Measurements from ENCODE around the gene STMN3. TPM values are rescaled to one million over a fixed set of nuclear protein-coding genes. Genes with fewer than 3 reads are reported as not detected.

The STMN3 gene
- total RNA-seq, 4 donors from 2014 or later = 9.4 to 23.0 (median 12.0) TPM

- intact Hi-C loops (cut with DNase I; ENCODE audit: low total_unique reads) = no loop called here
- no peak for TF ChIP-seq POLR2A (IDR thresholded peaks at IDR 0.05)
- TF ChIP-seq, protein P1, sequence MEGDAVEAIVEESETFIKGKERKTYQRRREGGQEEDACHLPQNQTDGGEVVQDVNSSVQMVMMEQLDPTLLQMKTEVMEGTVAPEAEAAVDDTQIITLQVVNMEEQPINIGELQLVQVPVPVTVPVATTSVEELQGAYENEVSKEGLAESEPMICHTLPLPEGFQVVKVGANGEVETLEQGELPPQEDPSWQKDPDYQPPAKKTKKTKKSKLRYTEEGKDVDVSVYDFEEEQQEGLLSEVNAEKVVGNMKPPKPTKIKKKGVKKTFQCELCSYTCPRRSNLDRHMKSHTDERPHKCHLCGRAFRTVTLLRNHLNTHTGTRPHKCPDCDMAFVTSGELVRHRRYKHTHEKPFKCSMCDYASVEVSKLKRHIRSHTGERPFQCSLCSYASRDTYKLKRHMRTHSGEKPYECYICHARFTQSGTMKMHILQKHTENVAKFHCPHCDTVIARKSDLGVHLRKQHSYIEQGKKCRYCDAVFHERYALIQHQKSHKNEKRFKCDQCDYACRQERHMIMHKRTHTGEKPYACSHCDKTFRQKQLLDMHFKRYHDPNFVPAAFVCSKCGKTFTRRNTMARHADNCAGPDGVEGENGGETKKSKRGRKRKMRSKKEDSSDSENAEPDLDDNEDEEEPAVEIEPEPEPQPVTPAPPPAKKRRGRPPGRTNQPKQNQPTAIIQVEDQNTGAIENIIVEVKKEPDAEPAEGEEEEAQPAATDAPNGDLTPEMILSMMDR (IDR thresholded peaks at IDR 0.05) = no peak
- H3K4me3 ChIP-seq (ENCODE audit: low read depth, poor library complexity, severe bottlenecking) = no peak overlapping the region
- no peak for DNase-seq (ENCODE audit: low spot score in 2 of 2)
- WGBS, 2 donors = 64 to 69% methylated on average over 16 to 19 of the region's 19 CpGs
Measured at GRCh38 chr20:63679799-63680305, 26.6 kb upstream of the STMN3 start.

- no peak for DNase-seq (ENCODE audit: low spot score in 2 of 2)
- no peak for TF ChIP-seq POLR2A (IDR thresholded peaks at IDR 0.05)
- TF ChIP-seq, protein P1 (IDR thresholded peaks at IDR 0.05) = no peak
- intact Hi-C loops (cut with DNase I; ENCODE audit: low total_unique reads) = no loop called here
- WGBS, 2 donors = 87 to 89% methylated on average over 37 to 38 of the region's 38 CpGs
- H3K4me3 ChIP-seq (ENCODE audit: low read depth, poor library complexity, severe bottlenecking) = no peak overlapping the region
Measured at GRCh38 chr20:63678667-63679465, 25.6 kb upstream of the STMN3 start.

DNA sequence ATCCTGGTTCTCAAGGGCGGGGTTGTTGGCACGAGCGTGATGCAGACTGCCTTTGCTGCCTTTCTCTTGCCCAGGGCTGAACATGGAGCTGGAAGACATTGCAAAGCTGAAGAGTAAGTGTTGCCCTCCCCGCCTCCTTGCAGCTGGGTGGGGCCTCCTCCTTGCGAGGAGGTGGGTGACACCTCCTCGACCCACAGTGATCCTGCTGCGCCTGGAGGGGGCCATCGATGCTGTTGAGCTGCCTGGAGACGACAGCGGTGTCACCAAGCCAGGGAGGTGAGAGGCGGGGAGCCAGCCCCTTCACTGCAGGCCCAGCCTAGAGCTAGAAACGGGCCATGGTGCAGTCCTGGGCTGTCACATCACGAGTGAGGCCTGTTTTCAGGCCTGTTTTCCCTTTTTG lies 24.8 kb upstream of the STMN3 start:
- intact Hi-C loops (cut with DNase I; ENCODE audit: low total_unique reads) = no loop called here
- WGBS, 2 donors = 35 to 51% methylated on average over 9 to 10 of the region's 13 CpGs

GRCh38 chr20:63675681-63676368 lies 22.6 kb upstream of the STMN3 start:
- WGBS, 2 donors = 95 to 96% methylated on average over 19 to 20 of the region's 20 CpGs
- DNase-seq (ENCODE audit: low spot score in 2 of 2) = no peak

More for the DNA sequence above, 24.8 kb upstream of the STMN3 start:
- no peak for DNase-seq (ENCODE audit: low spot score in 2 of 2)
- H3K4me3 ChIP-seq (ENCODE audit: low read depth, poor library complexity, severe bottlenecking) = no peak overlapping the region
- TF ChIP-seq POLR2A (IDR thresholded peaks at IDR 0.05) = no peak
- TF ChIP-seq, protein P1 (IDR thresholded peaks at IDR 0.05) = no peak

GRCh38 chr20:63673951-63674350 lies 20.7 kb upstream of the STMN3 start:
- no peak for DNase-seq (ENCODE audit: low spot score in 2 of 2)
- TF ChIP-seq, protein P1 (IDR thresholded peaks at IDR 0.05) = no peak
- no peak for TF ChIP-seq POLR2A (IDR thresholded peaks at IDR 0.05)
- no peak overlapping the region for H3K4me3 ChIP-seq (ENCODE audit: low read depth, poor library complexity, severe bottlenecking)
- 93 to 97% methylated on average over 11 to 14 of the region's 14 CpGs for WGBS, 2 donors
- intact Hi-C loops (cut with DNase I; ENCODE audit: low total_unique reads) = no loop called here

More at GRCh38 chr20:63675681-63676368, 22.6 kb upstream of the STMN3 start:
- intact Hi-C loops (cut with DNase I; ENCODE audit: low total_unique reads) = no loop called here
- TF ChIP-seq, protein P1 (IDR thresholded peaks at IDR 0.05) = no peak
- TF ChIP-seq POLR2A (IDR thresholded peaks at IDR 0.05) = no peak
- no peak overlapping the region for H3K4me3 ChIP-seq (ENCODE audit: low read depth, poor library complexity, severe bottlenecking)

Measured in lower leg skin (tissue), 4 donors.